Endodermal cell (in vitro differentiated cells): ENCODE results near the gene ARHGAP20. TPM values are rescaled to one million over a fixed set of nuclear protein-coding genes. Genes with fewer than 3 reads are reported as not detected.

Experiments
- DNase-seq: peaks from one replicate; pipeline ENCODE4 v3.0.0-alpha.2; 2017
- H3K27ac ChIP-seq: 2 replicates; pipeline ENCODE4 v1.5.1; 2013; ENCODE audit warnings: mild to moderate bottlenecking, low read depth, low read length, moderate library complexity
- H3K27me3 ChIP-seq: 2 replicates; pipeline ENCODE4 v1.6.1; 2013; ENCODE audit warnings: mild to moderate bottlenecking, low read length, moderate library complexity; ENCODE audit not compliant: insufficient read depth, control insufficient read depth, poor library complexity, severe bottlenecking
- H3K36me3 ChIP-seq: 2 replicates; pipeline ENCODE4 v1.7.0; 2013; ENCODE audit warnings: mild to moderate bottlenecking, low read length, moderate library complexity; ENCODE audit not compliant: control insufficient read depth, insufficient read depth
- H3K4me1 ChIP-seq: one replicate; pipeline ENCODE4 v1.7.0; 2013; ENCODE audit warnings: low read length; ENCODE audit not compliant: control insufficient read depth, insufficient read depth
- H3K4me3 ChIP-seq: 2 replicates; pipeline ENCODE4 v1.5.1; 2013; ENCODE audit warnings: mild to moderate bottlenecking, low read length, moderate library complexity
- H3K9ac ChIP-seq: 2 replicates; pipeline ENCODE4 v1.6.1; 2013; ENCODE audit warnings: mild to moderate bottlenecking, low read length, moderate library complexity; ENCODE audit not compliant: poor library complexity, severe bottlenecking; ENCODE audit errors: extremely low read depth
- H3K9me3 ChIP-seq: 2 replicates; pipeline ENCODE4 v1.6.1; 2013; ENCODE audit warnings: mild to moderate bottlenecking, low read length, moderate library complexity; ENCODE audit not compliant: control insufficient read depth
- H3K27ac Mint-ChIP-seq: 2 replicates; pipeline ENCODE4 v1.8.0; 2020; ENCODE audit warnings: mixed read lengths
- H3K27me3 Mint-ChIP-seq: 2 replicates; pipeline ENCODE4 v1.8.0; 2021; ENCODE audit warnings: mild to moderate bottlenecking, mixed read lengths; ENCODE audit not compliant: insufficient read depth
- H3K36me3 Mint-ChIP-seq: 2 replicates; pipeline ENCODE4 v1.8.0; 2020; ENCODE audit warnings: low read depth, mixed read lengths
- H3K4me1 Mint-ChIP-seq: 2 replicates; pipeline ENCODE4 v1.8.0; 2020; ENCODE audit warnings: mixed read lengths
- H3K4me3 Mint-ChIP-seq: 2 replicates; pipeline ENCODE4 v1.8.0; 2020; ENCODE audit warnings: mild to moderate bottlenecking, moderate library complexity, mixed read lengths
- H3K9me3 Mint-ChIP-seq: 2 replicates; pipeline ENCODE4 v1.8.0; 2020; ENCODE audit warnings: mild to moderate bottlenecking, mixed read lengths
- CTCF ChIP-seq: fragments of 200-600 bp; sonication (generic); conservative IDR thresholded peaks from 2 replicates; pipeline ENCODE4 v1.5.0; 2021; ENCODE audit warnings: antibody characterized with exemption, mild to moderate bottlenecking
- WGBS, 2 experiments: methylation state at CpG; one replicate each; pipeline versions ENCODE4 v1.1.5 to v1.1.7; 2013; ENCODE audit warnings: missing lambda C conversion rate in 2 of 2, mixed read lengths in 1 of 2; ENCODE audit not compliant: insufficient coverage in 1 of 2, insufficient read length in 1 of 2; 5-methylcytosine and 5-hydroxymethylcytosine counted together
- total RNA-seq, 2 donors: library from RNA; stranded (reverse); fragmentation: NEBNext Ultra II Directional in 1 of 2; extraction: Animal tissue kit (Norgen Biotek cat#: 25700) in 1 of 2; gene quantifications; 2 replicates in 1 of 2; 3 replicates in 1 of 2; pipeline ENCODE4 v1.2.1, GENCODE V29; 2021

Gene ARHGAP20
- total RNA-seq, 2 donors from 2014 or later: 0.15 to 0.27 TPM

- Histone ChIP-seq H3K27ac (no peak overlapping the region), H3K9ac (no peak overlapping the region), H3K36me3 (no peaks in the 10 kb centered on the region), H3K9me3 (peaks cover 11% of the 10 kb centered on the region), H3K4me3 (no peak overlapping the region), H3K4me1 (no peaks in the 10 kb centered on the region), H3K27me3 (no peaks in the 10 kb centered on the region)
- Mint-ChIP-seq H3K9me3 (peaks cover 8% of the 10 kb centered on the region), H3K27me3 (no peaks in the 10 kb centered on the region), H3K36me3 (no peaks in the 10 kb centered on the region), H3K4me1 (no peaks in the 10 kb centered on the region), H3K4me3 (no peak overlapping the region), H3K27ac (no peak overlapping the region)
- no peak for TF ChIP-seq CTCF
- no peak for DNase-seq
- 96% methylated on average over 1 of the region's 1 CpG; no CpG with 5 or more reads in 1 of the 2 experiments for WGBS, 2 experiments
Measured at GRCh38 chr11:110598725-110599124, 113.5 kb downstream of the ARHGAP20 start.

- no peak for DNase-seq
- H3K4me3 ChIP-seq: no peak overlapping the region
- no peak for TF ChIP-seq CTCF
- 65 to 78% methylated on average over 3 to 4 of the region's 4 CpGs for WGBS, 2 experiments
- H3K4me1 Mint-ChIP-seq: peaks cover 3% of the 10 kb centered on the region
- H3K27ac ChIP-seq: no peak overlapping the region
- H3K36me3 Mint-ChIP-seq: no peaks in the 10 kb centered on the region
- H3K36me3 ChIP-seq: no peaks in the 10 kb centered on the region
- H3K4me3 Mint-ChIP-seq: no peak overlapping the region
- no peaks in the 10 kb centered on the region for H3K9me3 Mint-ChIP-seq
- no peaks in the 10 kb centered on the region for H3K4me1 ChIP-seq
- H3K27me3 Mint-ChIP-seq: no peaks in the 10 kb centered on the region
- H3K27me3 ChIP-seq: no peaks in the 10 kb centered on the region
- H3K9me3 ChIP-seq: no peaks in the 10 kb centered on the region
- no peak overlapping the region for H3K27ac Mint-ChIP-seq
- H3K9ac ChIP-seq: no peak overlapping the region
Measured at GRCh38 chr11:110587972-110588371, 124.3 kb downstream of the ARHGAP20 start.

- Histone ChIP-seq H3K9ac (no peak overlapping the region), H3K36me3 (no peaks in the 10 kb centered on the region), H3K4me3 (no peak overlapping the region), H3K27me3 (no peaks in the 10 kb centered on the region), H3K4me1 (no peaks in the 10 kb centered on the region), H3K27ac (no peak overlapping the region), H3K9me3 (no peaks in the 10 kb centered on the region)
- H3K4me1 Mint-ChIP-seq: peaks cover 4% of the 10 kb centered on the region
- no peaks in the 10 kb centered on the region for H3K27me3 Mint-ChIP-seq
- H3K4me3 Mint-ChIP-seq: no peak overlapping the region
- no peak for DNase-seq
- H3K9me3 Mint-ChIP-seq: no peaks in the 10 kb centered on the region
- H3K27ac Mint-ChIP-seq: no peak overlapping the region
- WGBS, 2 experiments: 84 to 92% methylated on average over 1 of the region's 1 CpG
- H3K36me3 Mint-ChIP-seq: no peaks in the 10 kb centered on the region
- no peak for TF ChIP-seq CTCF
Measured at GRCh38 chr11:110587129-110587528, 125.1 kb downstream of the ARHGAP20 start.
